ENCODE results near the gene UCN.

DNA sequence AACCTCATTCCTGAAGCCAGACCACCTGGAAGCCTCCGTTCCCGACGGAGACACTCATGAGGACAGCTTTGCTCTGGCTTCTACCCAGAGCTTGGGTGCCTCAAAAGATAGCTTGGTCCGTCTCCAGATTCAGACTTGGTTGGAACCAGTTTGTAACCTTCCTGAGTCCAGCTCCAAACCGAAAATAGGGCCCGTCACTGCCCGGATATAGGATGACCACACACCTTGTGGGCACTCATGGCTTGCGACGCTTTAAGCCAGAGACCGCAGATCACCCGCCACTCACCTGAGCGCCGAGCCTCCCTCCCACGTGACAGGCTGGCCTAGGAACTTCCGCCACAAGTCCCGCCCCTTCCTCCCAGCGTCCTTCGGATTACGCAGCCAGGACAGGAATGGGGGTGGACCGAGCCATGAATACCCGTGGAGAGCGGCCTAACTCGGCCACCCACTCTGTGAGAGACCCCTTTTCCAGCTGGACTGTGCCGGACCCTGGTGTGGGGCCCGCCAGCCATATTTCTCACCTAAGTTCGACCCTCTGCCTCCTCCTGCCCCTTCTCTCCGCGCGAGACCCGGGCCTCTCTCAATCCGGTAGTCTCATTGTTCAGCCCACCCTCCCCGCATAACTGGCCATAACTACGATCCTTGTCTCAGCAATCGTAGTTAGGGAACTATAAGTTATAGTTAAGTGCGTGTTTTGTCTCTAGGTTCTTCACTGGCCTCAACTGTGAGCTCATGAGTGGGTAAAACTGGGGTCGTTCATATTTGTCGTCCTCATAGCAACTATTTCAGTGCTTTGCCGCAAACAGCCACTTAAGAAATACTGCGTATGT is 14.7 kb upstream of the UCN start, which contains the start of gene MPV17:
- no peak for TF ChIP-seq CTCF (IDR thresholded peaks at IDR 0.05; ENCODE audit: borderline replicate concordance, extremely low read depth, low read length, poor library complexity, severe bottlenecking)
- TF ChIP-seq EZH2 (IDR thresholded peaks at IDR 0.05; ENCODE audit: borderline replicate concordance, low read depth, low read length, severe bottlenecking) = no peak
